ENCODE results near the gene HADHA. TPM values are rescaled to one million over a fixed set of nuclear protein-coding genes. Genes with fewer than 3 reads are reported as not detected.

The HADHA gene
- total RNA-seq = 100 to 1,000 TPM; 149 to 154 TPM

GRCh38 chr2:26244309-26245230, at the start of gene HADHA, which contains the start of gene HADHB:
TSS of gene HADHA (minus strand) at chr2:26244632. CDS start at chr2:26244596, 36 bp downstream.
TSS of gene HADHB (plus strand) at chr2:26244939. CDS start at chr2:26254255, 9,316 bp downstream.
- peaks cover 48% of the 10 kb centered on the region for H3K4me1 Mint-ChIP-seq
- intact Hi-C loops (cut with DNase I, micrococcal nuclease) = loop anchor here (1.0 to 10.0 kb wide), 13 partner anchors 55 to 1272 kb away; partner anchors contain the start of genes ASXL2 (in 2 of the 2), ADGRF3 (in 1 of the 2), AGBL5 (in 1 of the 2) and DNAJC27 (in 1 of the 2)
- H3K9me3 Mint-ChIP-seq (ENCODE audit: low read depth) = no peaks in the 10 kb centered on the region
- CTCF ChIA-PET = interaction anchor here (0.5 to 2.2 kb wide), 15 partner anchors 9 to 333 kb away, joined by 3 to 17 read pairs (median 4); partner anchors contain the start of genes ADGRF3 and SELENOI
- POLR2A ChIA-PET = interaction anchor here (1.0 to 3.4 kb wide), 4 partner anchors 60 to 366 kb away, joined by 3 to 23 read pairs (median 5); partner anchors contain the start of genes ADGRF3, ASXL2, RAB10 and SELENOI
- DNase-seq = peak; percentile 90
- peak within 1 kb of the TSS; percentile 99 for H3K4me3 Mint-ChIP-seq
- H3K27ac Mint-ChIP-seq = peak within 1 kb of the TSS; percentile 98
- ATAC-seq = peak; percentile 80
- peaks cover 17% of the 10 kb centered on the region for H3K36me3 Mint-ChIP-seq (ENCODE audit: low read depth)
- H3K27me3 Mint-ChIP-seq = no peaks in the 10 kb centered on the region

- H3K9me3 Mint-ChIP-seq (ENCODE audit: low read depth) = no peaks in the 10 kb centered on the region
- intact Hi-C loops (cut with DNase I, micrococcal nuclease) = no loop called here
- H3K4me3 Mint-ChIP-seq = no peak overlapping the region
- POLR2A ChIA-PET = interaction anchor here (0.6 kb wide), 1 partner anchor 14 kb away, joined by 3 read pairs; no protein-coding TSS in a partner anchor
- no peaks in the 10 kb centered on the region for H3K27me3 Mint-ChIP-seq
- CTCF ChIA-PET = no interaction called here
- peaks cover 5% of the 10 kb centered on the region for H3K4me1 Mint-ChIP-seq
- no peak for DNase-seq
- ATAC-seq = no peak
- peak overlapping the region; percentile 31 for H3K27ac Mint-ChIP-seq
- peaks cover 8% of the 10 kb centered on the region for H3K36me3 Mint-ChIP-seq (ENCODE audit: low read depth)
Observed at GRCh38 chr2:26292646-26293045, 48.2 kb upstream of the HADHA start.

GRCh38 chr2:26290001-26290400, 45.6 kb upstream of the HADHA start:
- ChIA-PET POLR2A (no interaction called here), CTCF (interaction anchor here (1.5 kb wide), 1 partner anchor 15 kb away, joined by 4 read pairs; no protein-coding TSS in a partner anchor)
- no peaks in the 10 kb centered on the region for H3K9me3 Mint-ChIP-seq (ENCODE audit: low read depth)
- intact Hi-C loops (cut with DNase I, micrococcal nuclease) = no loop called here
- no peaks in the 10 kb centered on the region for H3K27me3 Mint-ChIP-seq
- no peak overlapping the region for H3K27ac Mint-ChIP-seq
- peaks cover 5% of the 10 kb centered on the region for H3K4me1 Mint-ChIP-seq
- H3K4me3 Mint-ChIP-seq = no peak overlapping the region
- no peak for DNase-seq
- peaks cover 20% of the 10 kb centered on the region for H3K36me3 Mint-ChIP-seq (ENCODE audit: low read depth)
- ATAC-seq = no peak

- POLR2A ChIA-PET = no interaction called here
- H3K4me1 Mint-ChIP-seq = no peaks in the 10 kb centered on the region
- no peaks in the 10 kb centered on the region for H3K9me3 Mint-ChIP-seq (ENCODE audit: low read depth)
- H3K27me3 Mint-ChIP-seq = no peaks in the 10 kb centered on the region
- intact Hi-C loops (cut with DNase I, micrococcal nuclease) = no loop called here
- peaks cover 39% of the 10 kb centered on the region for H3K36me3 Mint-ChIP-seq (ENCODE audit: low read depth)
- H3K27ac Mint-ChIP-seq = no peak overlapping the region
- H3K4me3 Mint-ChIP-seq = no peak overlapping the region
- ATAC-seq = no peak
- no peak for DNase-seq
- CTCF ChIA-PET = no interaction called here
Observed at GRCh38 chr2:26285931-26286330, 41.5 kb upstream of the HADHA start.

GRCh38 chr2:26284132-26284531, 39.7 kb upstream of the HADHA start:
- intact Hi-C loops (cut with DNase I, micrococcal nuclease) = no loop called here
- Mint-ChIP-seq H3K9me3 (ENCODE audit: low read depth) (no peaks in the 10 kb centered on the region), H3K4me3 (no peak overlapping the region), H3K36me3 (ENCODE audit: low read depth) (peaks cover 41% of the 10 kb centered on the region), H3K27ac (no peak overlapping the region), H3K27me3 (no peaks in the 10 kb centered on the region), H3K4me1 (no peaks in the 10 kb centered on the region)
- DNase-seq (no peak), ATAC-seq (no peak)
- ChIA-PET CTCF (interaction anchor here (1.1 kb wide), 1 partner anchor 9 kb away, joined by 3 read pairs; no protein-coding TSS in a partner anchor), POLR2A (no interaction called here)

GRCh38 chr2:26283606-26284005, 39.2 kb upstream of the HADHA start:
- Mint-ChIP-seq H3K27me3 (no peaks in the 10 kb centered on the region), H3K9me3 (ENCODE audit: low read depth) (no peaks in the 10 kb centered on the region), H3K36me3 (ENCODE audit: low read depth) (peaks cover 41% of the 10 kb centered on the region), H3K4me3 (no peak overlapping the region), H3K27ac (no peak overlapping the region), H3K4me1 (no peaks in the 10 kb centered on the region)
- intact Hi-C loops (cut with DNase I, micrococcal nuclease) = no loop called here
- DNase-seq (no peak), ATAC-seq (no peak)
- POLR2A ChIA-PET = no interaction called here
- CTCF ChIA-PET = no interaction called here

GRCh38 chr2:26281226-26281625, 36.8 kb upstream of the HADHA start:
- H3K36me3 Mint-ChIP-seq (ENCODE audit: low read depth) = peaks cover 35% of the 10 kb centered on the region
- CTCF ChIA-PET = no interaction called here
- no peak overlapping the region for H3K27ac Mint-ChIP-seq
- no peaks in the 10 kb centered on the region for H3K4me1 Mint-ChIP-seq
- no peaks in the 10 kb centered on the region for H3K9me3 Mint-ChIP-seq (ENCODE audit: low read depth)
- no peaks in the 10 kb centered on the region for H3K27me3 Mint-ChIP-seq
- DNase-seq = no peak
- no peak overlapping the region for H3K4me3 Mint-ChIP-seq
- intact Hi-C loops (cut with DNase I, micrococcal nuclease) = no loop called here
- POLR2A ChIA-PET = no interaction called here
- no peak for ATAC-seq

- ChIA-PET CTCF (no interaction called here), POLR2A (no interaction called here)
- no peaks in the 10 kb centered on the region for H3K4me1 Mint-ChIP-seq
- DNase-seq (no peak), ATAC-seq (no peak)
- H3K27me3 Mint-ChIP-seq = no peaks in the 10 kb centered on the region
- no peak overlapping the region for H3K27ac Mint-ChIP-seq
- intact Hi-C loops (cut with DNase I, micrococcal nuclease) = no loop called here
- no peaks in the 10 kb centered on the region for H3K9me3 Mint-ChIP-seq (ENCODE audit: low read depth)
- H3K36me3 Mint-ChIP-seq (ENCODE audit: low read depth) = peaks cover 30% of the 10 kb centered on the region
- H3K4me3 Mint-ChIP-seq = no peak overlapping the region
Observed at GRCh38 chr2:26279886-26280285, 35.5 kb upstream of the HADHA start.

GRCh38 chr2:26276484-26277227, 32.2 kb upstream of the HADHA start:
- DNase-seq (no peak), ATAC-seq (no peak)
- no peaks in the 10 kb centered on the region for H3K9me3 Mint-ChIP-seq (ENCODE audit: low read depth)
- no peak overlapping the region for H3K4me3 Mint-ChIP-seq
- no peaks in the 10 kb centered on the region for H3K27me3 Mint-ChIP-seq
- CTCF ChIA-PET = no interaction called here
- intact Hi-C loops (cut with DNase I, micrococcal nuclease) = no loop called here
- H3K4me1 Mint-ChIP-seq = peaks cover 4% of the 10 kb centered on the region
- H3K27ac Mint-ChIP-seq = no peak overlapping the region
- POLR2A ChIA-PET = no interaction called here
- H3K36me3 Mint-ChIP-seq (ENCODE audit: low read depth) = peaks cover 25% of the 10 kb centered on the region

- POLR2A ChIA-PET = no interaction called here
- DNase-seq = no peak
- Mint-ChIP-seq H3K9me3 (ENCODE audit: low read depth) (no peaks in the 10 kb centered on the region), H3K36me3 (ENCODE audit: low read depth) (peaks cover 13% of the 10 kb centered on the region), H3K4me1 (peaks cover 17% of the 10 kb centered on the region), H3K27me3 (no peaks in the 10 kb centered on the region), H3K27ac (no peak overlapping the region), H3K4me3 (no peak overlapping the region)
- CTCF ChIA-PET = interaction anchor here (1.2 kb wide), 1 partner anchor 56 kb away, joined by 3 read pairs; no protein-coding TSS in a partner anchor
- intact Hi-C loops (cut with DNase I, micrococcal nuclease) = no loop called here
- no peak for ATAC-seq
Observed at GRCh38 chr2:26274058-26274613, 29.7 kb upstream of the HADHA start.

- no peak for DNase-seq
- no peaks in the 10 kb centered on the region for H3K9me3 Mint-ChIP-seq (ENCODE audit: low read depth)
- ATAC-seq = no peak
- H3K4me3 Mint-ChIP-seq = no peak overlapping the region
- H3K4me1 Mint-ChIP-seq = peaks cover 17% of the 10 kb centered on the region
- ChIA-PET CTCF (interaction anchor here (1.2 kb wide), 1 partner anchor 57 kb away, joined by 3 read pairs; no protein-coding TSS in a partner anchor), POLR2A (no interaction called here)
- no peak overlapping the region for H3K27ac Mint-ChIP-seq
- H3K36me3 Mint-ChIP-seq (ENCODE audit: low read depth) = peaks cover 11% of the 10 kb centered on the region
- intact Hi-C loops (cut with DNase I, micrococcal nuclease) = no loop called here
- H3K27me3 Mint-ChIP-seq = no peaks in the 10 kb centered on the region
Observed at GRCh38 chr2:26273501-26273900, 29.1 kb upstream of the HADHA start.

Measured in activated CD4-positive, alpha-beta T cell treated with anti-CD3 and anti-CD28 coated beads for 36 hours (primary cell).